Thoracic aorta (tissue), 2 donors: Measurements from ENCODE around the gene SLC4A2. TPM values are rescaled to one million over a fixed set of nuclear protein-coding genes. Genes with fewer than 3 reads are reported as not detected.

ENCODE experiments used
- ATAC-seq: fragments of 150-250 bp; one replicate; pipeline ENCODE4 v1.8.0; 2017; ENCODE audit warnings: low read depth; ENCODE audit not compliant: insufficient number of reproducible peaks, low FRiP score
- DNase-seq: peaks from one replicate; pipeline ENCODE4 v3.0.0-alpha.2; 2020; ENCODE audit warnings: low spot score
- H3K27ac ChIP-seq, 2 donors: fragments of 200-600 bp; sonication (generic); 1 replicate in 1 of 2; 2 replicates in 1 of 2; pipeline ENCODE4 v1.5.1; 2016; ENCODE audit warnings: mild to moderate bottlenecking in 2 of 2, moderate library complexity in 2 of 2
- H3K27me3 ChIP-seq: fragments of 200-600 bp; sonication (generic); replicated peaks from 2 replicates; pipeline ENCODE4 v1.6.0; 2016; ENCODE audit warnings: mild to moderate bottlenecking; ENCODE audit not compliant: insufficient read depth
- H3K36me3 ChIP-seq: fragments of 200-600 bp; sonication (generic); one replicate; pipeline ENCODE4 v1.5.1; 2016
- H3K4me1 ChIP-seq, 2 donors: fragments of 200-600 bp; sonication (generic); 1 replicate in 1 of 2; 2 replicates in 1 of 2; pipeline versions ENCODE4 v1.5.1 to v1.6.0; 2016; ENCODE audit warnings: low read depth in 2 of 2, mild to moderate bottlenecking in 1 of 2; ENCODE audit not compliant: control insufficient read depth in 1 of 2
- H3K4me3 ChIP-seq: fragments of 200-600 bp; sonication (generic); 2 replicates; pipeline ENCODE4 v1.5.1; 2016; ENCODE audit warnings: mild to moderate bottlenecking
- H3K9me3 ChIP-seq: fragments of 200-600 bp; sonication (generic); 2 replicates; pipeline ENCODE4 v1.5.1; 2016
- CTCF ChIP-seq: fragments of 200-600 bp; sonication (generic); IDR thresholded peaks from one replicate; pipeline ENCODE4 v1.5.1; 2019; ENCODE audit warnings: antibody characterized with exemption
- total RNA-seq, 2 donors: library from RNA; depleted of rRNA; stranded (reverse); fragments of >200 nt; gene quantifications; one replicate each; pipeline versions ENCODE4 v1.1.0 to v1.2.3, GENCODE V29; 2016

Gene SLC4A2
- total RNA-seq, 2 donors from 2014 or later: 89.1 to 119 TPM

- peaks cover 5 to 13% of the 10 kb centered on the region in 2 donors for H3K4me1 ChIP-seq
- no peak for ATAC-seq
- H3K36me3 ChIP-seq: no peaks in the 10 kb centered on the region
- no peaks in the 10 kb centered on the region for H3K9me3 ChIP-seq
- TF ChIP-seq CTCF: no peak
- DNase-seq: no peak
- no peak overlapping the region for H3K27ac ChIP-seq
- H3K27me3 ChIP-seq: no peaks in the 10 kb centered on the region
- H3K4me3 ChIP-seq: no peak overlapping the region
Measured at GRCh38 chr7:151093748-151094147, 34.4 kb downstream of the SLC4A2 start.

GRCh38 chr7:151094675-151095074, 35.3 kb downstream of the SLC4A2 start:
- Histone ChIP-seq H3K27me3 (no peaks in the 10 kb centered on the region), H3K27ac (no peak overlapping the region), H3K9me3 (no peaks in the 10 kb centered on the region), H3K36me3 (no peaks in the 10 kb centered on the region), H3K4me1 (peaks cover 3 to 4% of the 10 kb centered on the region in 2 donors), H3K4me3 (no peak overlapping the region)
- DNase-seq: no peak
- no peak for TF ChIP-seq CTCF
- no peak for ATAC-seq

DNA sequence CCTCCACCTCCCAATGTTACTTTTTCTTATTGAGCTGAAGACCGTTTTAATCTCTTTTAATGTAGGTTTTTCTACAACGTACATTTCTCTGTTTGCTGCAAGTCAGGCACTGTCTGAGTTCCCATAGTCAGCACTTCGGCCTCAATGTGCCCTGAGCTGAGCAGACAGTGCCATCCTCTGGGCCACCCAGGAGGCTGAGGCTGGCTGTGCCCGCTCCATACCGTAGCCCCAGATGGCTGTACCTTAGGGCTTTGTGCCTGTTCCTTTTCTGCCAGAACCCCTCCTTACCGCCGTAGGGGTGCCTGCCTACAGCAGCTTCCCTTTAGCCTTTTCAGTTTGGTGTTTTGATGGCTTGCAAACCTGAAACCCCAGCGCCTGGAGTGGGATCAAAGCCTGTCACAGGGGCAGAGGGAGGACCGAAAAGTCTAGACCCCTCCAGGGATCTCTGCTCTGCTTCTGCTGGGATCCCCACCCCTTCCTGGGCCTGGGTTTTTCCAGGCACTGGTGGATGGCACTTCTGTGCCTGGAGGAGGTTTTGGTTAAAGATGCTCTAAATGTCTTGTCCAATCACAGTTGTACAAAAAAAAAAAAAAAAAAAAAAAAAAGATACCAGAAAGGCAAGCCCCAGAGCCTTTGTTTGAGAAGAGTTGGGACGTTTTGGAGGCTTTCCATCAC, 35.9 kb downstream of the SLC4A2 start:
- Histone ChIP-seq H3K27me3 (no peaks in the 10 kb centered on the region), H3K4me1 (no peaks in the 10 kb centered on the region), H3K27ac (no peak overlapping the region), H3K9me3 (no peaks in the 10 kb centered on the region), H3K36me3 (no peaks in the 10 kb centered on the region), H3K4me3 (no peak overlapping the region)
- DNase-seq (no peak), ATAC-seq (no peak)
- no peak for TF ChIP-seq CTCF

DNA sequence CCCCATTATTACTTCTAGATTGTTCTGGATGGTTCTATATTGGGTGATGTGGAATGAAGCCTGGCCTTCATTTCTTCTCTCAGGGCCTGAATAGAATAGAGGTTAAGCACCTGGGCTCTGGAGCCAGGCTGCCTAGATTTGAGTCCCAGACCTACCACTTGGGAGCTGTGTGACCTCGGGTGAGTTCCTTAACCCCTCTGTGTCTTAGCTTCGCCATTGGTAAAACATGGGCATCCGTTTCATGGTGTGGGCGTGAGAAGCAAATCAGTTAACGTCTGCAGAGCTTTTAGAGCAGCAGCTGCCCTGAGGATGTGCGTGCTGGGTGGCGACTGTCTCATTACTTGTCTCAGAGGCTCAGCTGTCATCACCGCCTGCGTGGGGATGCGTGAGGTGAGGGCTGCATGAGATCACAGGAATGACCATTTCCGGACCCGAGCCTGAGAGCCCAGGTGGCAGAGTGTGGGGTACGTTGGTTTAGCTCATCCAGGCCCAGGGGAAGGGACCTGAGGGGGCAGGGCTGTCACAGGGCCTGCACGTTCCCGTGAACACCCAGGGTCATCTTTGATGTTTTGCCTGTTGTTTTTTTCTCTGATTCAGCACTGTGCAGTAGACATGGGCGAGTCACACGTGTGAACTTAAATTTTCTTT, 36.6 kb downstream of the SLC4A2 start:
- no peaks in the 10 kb centered on the region for H3K4me1 ChIP-seq

More for the DNA sequence above, 36.6 kb downstream of the SLC4A2 start:
- DNase-seq (no peak), ATAC-seq (no peak)
- no peaks in the 10 kb centered on the region for H3K9me3 ChIP-seq
- no peak overlapping the region for H3K27ac ChIP-seq
- H3K36me3 ChIP-seq: no peaks in the 10 kb centered on the region
- no peaks in the 10 kb centered on the region for H3K27me3 ChIP-seq
- H3K4me3 ChIP-seq: no peak overlapping the region
- no peak for TF ChIP-seq CTCF
